Measurements from ENCODE around the gene ABCB6.

DNA sequence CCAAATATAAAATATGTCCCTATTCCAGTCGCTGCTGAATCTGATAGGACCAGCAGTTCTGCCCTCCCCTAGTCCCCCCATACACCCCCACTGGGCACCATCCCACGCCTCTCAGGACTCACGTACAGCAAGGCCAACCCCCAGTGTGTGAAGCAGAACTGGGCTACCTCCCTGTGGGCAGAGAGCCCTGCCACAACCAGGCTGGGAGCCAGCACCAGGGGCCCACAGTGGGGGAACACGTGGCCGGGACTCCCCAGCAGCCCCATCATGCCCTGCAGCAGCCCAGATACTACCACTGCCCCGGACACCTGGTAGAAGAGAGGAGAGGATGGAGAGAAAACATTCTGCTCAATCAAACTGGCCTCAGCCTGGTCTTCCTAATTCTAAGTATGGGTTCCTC, 50.2 kb downstream of the ABCB6 start:
- no peak for TF ChIP-seq EZH2 (IDR thresholded peaks at IDR 0.05; ENCODE audit: borderline replicate concordance, low read length)
- TF ChIP-seq, protein P1, sequence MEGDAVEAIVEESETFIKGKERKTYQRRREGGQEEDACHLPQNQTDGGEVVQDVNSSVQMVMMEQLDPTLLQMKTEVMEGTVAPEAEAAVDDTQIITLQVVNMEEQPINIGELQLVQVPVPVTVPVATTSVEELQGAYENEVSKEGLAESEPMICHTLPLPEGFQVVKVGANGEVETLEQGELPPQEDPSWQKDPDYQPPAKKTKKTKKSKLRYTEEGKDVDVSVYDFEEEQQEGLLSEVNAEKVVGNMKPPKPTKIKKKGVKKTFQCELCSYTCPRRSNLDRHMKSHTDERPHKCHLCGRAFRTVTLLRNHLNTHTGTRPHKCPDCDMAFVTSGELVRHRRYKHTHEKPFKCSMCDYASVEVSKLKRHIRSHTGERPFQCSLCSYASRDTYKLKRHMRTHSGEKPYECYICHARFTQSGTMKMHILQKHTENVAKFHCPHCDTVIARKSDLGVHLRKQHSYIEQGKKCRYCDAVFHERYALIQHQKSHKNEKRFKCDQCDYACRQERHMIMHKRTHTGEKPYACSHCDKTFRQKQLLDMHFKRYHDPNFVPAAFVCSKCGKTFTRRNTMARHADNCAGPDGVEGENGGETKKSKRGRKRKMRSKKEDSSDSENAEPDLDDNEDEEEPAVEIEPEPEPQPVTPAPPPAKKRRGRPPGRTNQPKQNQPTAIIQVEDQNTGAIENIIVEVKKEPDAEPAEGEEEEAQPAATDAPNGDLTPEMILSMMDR (conservative IDR thresholded peaks at IDR 0.05 in 1 of 2, IDR thresholded peaks at IDR 0.05 in 1 of 2; ENCODE audit: extremely low read depth in 1 of 2, insufficient read depth in 1 of 2, low read depth in 1 of 2, low read length in 2 of 2), result no peak
